UCSD-AML1 (cell line): ENCODE measurements around the gene LOXL3.
A peak's percentile ranks its signal among the peaks of the same experiment; 100 is the strongest.
"Not testable (repeated sequence)": the region's sequence is repeated elsewhere in the genome, so short reads cannot be mapped to it uniquely, and the experiment has no call there.

ENCODE experiments used
- DNase-seq: peaks from one replicate; lab custom pipeline; 2025; ENCODE audit not compliant: unreplicated experiment; lab: John Stamatoyannopoulos, UW

Gene LOXL3

DNA sequence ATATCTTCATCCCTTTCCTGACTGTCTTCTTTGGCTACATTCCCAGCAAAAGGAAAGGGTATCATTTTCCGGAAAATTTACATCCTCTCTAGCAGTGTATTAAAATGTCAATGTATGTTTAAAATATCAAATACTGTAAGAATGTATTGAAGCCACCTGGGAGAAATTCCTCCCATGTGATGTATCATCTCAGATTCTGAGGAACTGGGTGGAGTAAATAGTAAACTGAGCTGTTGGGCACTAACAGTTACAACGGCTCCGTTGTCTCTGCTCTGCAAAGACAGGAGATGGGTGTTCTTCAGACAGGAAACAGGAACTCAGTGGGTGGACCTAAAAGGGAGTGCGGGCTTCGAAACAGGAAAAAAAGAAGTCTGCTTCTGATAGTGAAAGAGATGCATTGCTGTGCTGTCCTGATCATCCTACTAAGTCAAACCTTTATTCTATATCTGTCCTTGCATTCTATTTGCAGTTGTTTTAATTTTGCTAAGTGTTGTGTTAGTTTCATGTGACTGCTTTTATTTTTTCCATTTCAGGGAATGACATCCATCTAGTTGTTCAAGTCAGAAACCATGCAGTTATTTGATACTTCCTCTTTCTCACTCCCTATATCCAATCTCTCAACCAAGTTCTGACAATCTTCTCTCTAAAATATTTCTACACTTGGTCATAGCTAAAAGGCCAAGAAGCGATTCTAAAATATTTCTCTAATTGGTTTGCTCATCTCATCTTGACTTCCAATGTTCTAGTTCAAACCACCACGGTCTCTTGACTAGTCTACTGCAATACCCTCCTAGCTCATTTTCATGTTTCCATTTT, 20.2 kb upstream of the LOXL3 start:
- DNase-seq, result no peak

DNA sequence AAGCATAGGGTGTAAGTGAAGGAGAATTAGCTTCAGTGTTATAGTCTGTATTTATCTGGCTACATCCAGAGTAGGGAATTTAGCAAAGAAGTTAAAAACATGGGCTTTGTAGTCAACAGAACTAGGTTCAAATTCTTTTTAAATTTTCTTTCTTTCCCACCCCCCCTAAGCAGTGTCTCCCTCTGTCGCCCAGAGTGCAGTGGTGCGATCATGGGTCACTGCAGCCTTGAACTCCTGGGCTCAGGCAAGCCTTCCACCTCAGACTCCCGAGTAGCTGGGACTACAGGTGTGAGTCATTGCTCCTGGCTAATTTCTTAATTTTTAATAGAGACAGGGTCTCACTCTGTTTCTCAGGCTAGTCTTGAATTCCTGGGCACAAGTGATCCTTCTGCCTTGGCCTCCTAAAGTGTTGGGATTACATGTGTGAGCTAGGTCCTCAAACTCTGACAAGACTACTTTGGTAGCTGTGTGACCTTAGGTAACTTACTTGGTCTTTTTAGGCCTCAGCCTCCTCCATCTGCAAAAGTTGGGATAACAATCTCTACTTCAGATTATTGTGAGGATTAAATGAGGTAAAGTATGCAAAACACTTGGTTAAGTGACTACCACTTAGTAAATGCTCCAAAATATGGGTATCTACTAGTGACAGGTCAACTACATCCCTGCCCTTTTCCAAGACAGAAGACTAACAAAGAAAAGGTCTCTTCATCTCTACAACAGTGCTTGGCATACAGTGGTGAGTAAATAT, 18.6 kb upstream of the LOXL3 start:
- no peak for DNase-seq

DNA sequence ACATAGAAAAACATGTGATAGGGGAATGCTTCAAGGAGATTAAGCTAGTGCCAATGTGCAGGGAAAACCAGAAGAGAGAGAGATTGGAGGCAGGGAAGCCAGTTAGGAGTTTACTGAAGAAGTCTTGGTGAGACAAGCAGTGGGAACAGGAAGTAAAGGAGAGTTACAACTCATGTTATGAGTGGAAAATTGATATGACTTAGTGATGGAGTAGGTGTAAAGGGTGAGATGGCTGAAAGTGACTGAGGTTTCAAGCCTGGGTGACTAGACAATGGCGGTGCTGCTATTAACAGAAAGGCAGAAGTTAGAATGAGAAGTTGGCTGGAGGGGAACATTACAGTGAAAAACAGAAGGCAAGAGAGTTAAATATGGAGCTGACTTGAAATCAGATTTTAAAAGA, 17.3 kb upstream of the LOXL3 start:
- no peak for DNase-seq

DNA sequence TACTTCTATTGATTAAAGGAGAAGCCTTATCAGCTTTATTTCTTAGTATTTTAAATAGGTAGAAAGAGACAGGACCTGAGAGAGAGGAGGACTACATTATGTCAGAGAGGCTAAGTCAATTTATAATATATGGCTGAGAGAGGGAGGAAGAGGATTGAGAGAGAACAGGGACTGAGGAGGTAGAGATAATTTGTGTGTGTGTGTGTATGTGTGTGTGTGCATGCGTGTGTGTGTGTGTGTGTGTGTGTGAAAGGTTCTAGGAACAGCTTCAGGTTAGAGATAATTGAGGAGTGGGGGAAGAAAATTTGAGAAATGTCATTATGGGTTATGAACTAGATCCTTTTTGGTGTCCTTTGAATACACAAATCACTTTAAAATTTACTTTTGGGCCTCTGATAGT, 15.9 kb upstream of the LOXL3 start:
- DNase-seq, result no peak

DNA sequence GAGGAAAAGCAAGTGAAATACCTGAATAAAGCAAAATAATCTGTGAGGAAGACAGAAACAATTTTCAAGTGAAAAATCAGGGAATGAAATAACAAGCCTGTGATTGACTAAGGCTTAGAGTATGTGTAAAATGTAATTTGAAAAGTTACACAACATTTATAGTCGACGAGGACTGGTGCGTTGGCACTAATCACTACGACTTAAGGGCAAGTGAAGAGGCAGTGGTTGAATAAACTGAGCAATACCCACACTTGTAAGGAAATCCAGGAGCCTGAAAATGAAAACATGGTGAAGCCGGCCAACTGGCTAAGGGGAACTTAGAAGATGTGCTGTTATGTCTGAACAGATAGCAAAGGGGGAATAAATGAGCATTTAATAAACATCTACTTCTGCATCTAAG, 14.1 kb upstream of the LOXL3 start:
- no peak for DNase-seq

DNA sequence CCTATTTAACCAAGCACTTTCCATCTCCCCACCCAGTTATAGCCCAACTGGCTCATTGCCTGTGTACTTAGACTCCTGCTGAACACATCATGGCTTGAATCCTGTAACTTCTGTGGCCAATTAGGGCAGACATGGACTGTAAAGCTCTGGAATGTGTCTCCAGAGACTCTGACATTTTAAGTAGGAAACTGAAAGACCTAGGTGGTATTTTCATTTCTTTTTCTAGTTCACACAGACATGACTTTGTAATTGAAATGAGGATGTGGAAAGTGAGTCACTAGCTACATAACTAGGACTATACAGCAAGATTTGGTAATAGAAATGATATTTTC, 13.0 kb upstream of the LOXL3 start:
- no peak for DNase-seq

DNA sequence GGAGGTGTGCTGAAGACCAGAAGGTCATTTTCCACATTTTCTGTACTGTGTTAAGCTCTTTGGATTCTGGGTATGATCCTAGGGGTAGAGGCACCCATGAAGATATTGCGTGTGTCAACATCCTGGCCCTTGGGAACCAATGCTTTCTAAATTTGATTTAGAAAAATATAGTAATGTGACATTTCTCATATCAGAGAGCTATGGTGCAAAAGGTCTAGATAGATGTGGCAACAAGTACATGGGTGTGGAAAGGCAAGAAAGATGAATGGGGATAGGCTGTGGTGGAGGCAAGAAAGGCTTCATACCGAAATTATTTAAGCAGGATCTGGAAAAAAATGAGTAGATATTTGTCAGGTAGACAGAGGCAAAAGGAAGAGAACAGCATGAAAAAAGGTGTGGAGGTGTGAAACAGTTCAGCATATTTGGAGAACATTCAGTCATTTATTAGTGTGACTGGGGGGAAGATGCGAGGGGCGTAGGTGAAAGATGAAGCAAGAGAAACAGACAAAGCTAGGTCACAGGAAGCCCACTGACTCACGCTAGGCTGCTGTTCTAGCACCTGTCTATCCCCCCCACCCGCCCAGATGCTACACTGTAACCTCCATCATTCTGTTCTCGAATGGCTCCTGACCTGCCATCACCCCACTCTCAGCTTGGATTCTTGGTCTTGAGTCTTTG, 12.5 kb upstream of the LOXL3 start:
- DNase-seq, result no peak

DNA sequence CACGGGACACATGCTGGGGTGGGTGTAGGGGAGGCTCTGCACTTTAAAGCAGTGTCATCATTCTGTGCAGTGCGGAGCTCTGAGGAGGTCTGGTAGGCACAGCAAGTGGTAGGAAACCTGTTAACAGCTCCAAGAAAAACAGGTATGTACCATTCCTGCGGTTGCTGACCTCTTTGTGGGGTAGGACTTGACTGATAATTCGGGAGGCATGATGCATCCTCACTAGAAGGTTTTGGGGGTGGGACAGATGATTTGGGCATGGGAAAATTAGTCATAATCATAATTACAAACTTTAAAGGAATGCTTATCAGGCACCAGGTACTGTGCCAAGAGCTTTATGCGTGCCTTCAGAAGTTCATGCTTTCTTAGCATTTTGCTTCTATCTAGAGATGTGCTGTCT, 10.5 kb upstream of the LOXL3 start:
- no peak for DNase-seq

DNA sequence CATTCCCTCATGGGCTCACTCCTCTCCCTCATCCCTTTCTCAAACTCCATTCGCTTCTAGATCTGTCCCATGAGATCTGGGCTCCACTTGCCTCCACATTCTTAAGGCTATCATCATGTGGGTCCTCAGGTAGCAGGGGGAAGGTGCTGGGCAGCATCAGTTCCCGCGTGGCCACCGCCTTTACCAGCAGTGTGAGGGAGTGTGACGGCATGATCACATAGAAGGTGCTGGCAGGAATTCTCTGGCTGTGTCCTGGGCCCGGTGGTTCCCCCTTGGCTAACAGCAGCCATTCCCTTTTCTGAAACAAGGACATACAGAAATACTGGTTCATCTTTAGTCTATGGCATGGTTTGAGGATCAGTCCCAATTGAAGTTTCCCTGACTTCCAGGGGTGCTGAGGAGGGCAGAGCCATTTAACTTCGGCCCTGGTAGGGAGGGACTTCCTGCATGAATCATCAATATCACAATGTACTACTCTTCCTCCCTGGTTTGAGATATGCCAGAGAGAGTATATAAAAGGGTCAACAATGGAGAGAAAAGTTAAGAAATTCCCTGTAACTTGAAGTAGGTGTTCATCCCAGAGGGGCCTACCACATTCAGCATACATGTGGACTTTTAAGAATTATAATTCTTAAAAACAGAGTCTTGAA, 8.5 kb upstream of the LOXL3 start:
- no peak for DNase-seq

DNA sequence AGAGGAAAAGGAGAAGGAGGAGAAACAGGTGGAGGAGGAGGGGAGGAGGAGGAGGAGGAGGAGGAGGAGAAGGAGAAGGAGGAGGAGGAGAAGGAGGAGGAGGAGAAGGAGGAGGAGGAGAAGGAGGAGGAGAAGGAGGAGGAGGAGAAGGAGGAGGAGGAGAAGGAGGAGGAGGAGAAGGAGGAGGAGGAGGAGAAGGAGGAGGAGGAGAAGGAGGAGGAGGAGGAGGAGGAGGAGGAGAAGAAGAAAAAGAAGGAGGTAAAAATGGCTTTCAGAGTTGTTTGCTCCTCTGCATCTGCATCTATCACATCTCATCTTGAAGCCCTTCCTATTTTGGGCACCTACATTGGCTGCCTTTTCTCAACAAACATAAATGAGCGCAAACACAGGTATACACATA, 7.3 kb upstream of the LOXL3 start:
- not testable (repeated sequence) for DNase-seq

DNA sequence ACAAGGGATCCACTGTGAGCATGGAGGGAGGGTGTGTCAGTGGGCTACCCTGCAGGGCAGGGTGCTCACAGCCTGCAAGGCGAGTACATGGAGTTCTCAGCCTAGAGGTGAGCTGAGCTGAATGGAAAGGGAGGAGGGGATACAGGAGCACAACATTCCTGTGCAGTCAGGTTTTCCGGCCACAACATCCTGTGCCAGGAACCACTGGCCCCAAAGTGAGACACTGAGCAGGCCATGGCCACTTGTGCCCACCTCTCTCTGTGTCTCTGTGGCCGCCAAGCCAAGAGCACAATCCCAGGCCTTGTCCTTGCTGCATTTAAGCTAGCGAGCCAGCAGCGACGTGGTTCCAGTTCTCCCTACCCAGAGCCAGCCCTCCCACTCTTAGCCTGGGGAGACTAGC, 6.8 kb upstream of the LOXL3 start:
- peak; percentile 64 for DNase-seq

DNA sequence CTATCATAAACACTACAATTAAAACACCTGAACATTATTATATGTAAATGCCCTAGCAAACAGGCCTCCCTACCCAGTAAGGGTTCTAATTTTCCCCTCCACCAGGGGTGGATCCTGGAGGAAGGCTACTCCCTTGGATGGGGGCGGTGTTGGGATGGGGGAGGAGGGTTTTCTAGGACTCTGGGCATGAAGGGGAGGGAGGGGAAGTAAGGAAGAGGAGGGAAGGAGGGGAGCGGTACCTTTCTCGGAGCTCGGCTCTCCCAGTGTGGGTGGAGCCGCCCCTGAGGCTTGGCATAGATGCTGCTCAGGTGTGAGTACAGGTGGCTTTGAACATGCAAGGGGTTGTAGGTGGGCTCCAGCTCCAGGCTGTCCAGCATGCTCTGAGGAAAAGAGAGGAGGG, 6.2 kb upstream of the LOXL3 start:
- no peak for DNase-seq

DNA sequence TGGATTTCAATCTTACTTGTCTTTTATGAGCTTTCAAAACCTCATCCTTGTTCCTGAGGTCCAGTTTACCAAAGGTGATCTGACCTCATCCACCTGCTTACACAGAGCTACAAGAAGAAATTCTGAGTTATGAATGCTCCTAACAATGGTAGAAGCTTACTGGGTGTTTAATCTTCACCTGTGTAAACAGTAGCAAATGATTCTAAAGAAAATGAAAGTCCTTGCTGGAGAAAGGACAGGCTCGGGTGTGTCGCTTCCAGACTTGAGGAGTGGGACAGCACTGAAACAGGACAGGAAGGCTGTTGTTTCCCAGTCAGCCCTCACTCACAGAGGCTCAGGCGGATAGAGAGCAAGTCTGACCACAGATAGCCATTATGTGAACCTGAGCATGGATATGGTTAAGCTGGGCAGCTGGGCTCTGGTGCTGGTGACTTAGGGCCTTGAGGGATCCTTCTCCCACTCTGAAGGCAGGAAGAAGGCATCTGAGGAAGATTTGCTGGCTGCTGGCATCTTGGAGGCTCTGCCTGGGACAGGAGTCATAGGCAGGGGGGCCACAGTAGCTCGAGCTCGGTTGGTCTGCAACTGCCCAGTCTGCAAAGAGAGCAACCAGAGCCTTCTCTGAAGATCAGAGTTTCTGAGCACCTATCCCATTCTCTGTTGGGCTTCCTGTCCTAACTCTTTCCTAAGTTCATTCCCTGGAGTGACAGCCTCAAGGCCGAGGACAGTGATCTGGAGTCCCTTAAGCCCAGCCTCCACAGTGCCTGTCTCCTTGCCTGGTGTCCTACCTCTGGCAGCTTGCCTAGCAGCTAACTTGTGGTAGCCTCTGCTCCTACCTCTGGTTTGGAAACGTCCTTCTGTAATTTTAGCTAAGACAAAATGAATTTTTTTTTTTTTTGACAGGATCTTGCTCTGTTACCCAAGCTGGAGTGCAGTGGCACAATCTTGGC, 4.8 kb upstream of the LOXL3 start:
- no peak for DNase-seq

DNA sequence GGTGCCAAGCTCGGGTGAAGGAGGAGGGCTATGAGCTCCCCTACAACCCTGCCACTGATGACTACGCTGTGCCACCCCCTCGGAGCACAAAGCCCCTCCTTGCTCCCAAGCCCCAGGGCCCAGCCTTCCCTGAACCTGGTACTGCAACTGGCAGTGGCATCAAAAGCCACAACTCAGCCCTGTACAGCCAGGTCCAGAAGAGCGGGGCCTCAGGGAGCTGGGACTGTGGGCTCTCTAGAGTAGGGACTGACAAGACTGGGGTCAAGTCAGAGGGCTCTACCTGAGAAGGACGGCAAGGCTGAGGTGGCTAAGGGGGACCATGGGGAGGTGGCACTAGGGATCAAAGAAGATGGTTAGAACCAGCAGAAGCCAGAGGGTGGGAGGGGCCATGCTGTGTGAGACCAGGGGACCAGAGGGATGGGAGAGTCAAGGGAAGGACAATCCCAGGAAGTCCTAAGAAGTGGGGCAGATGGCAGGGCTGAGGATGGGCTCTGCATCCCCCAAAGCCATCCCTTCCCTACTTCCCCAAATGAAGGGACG, 3.2 kb upstream of the LOXL3 start:
- no peak for DNase-seq

DNA sequence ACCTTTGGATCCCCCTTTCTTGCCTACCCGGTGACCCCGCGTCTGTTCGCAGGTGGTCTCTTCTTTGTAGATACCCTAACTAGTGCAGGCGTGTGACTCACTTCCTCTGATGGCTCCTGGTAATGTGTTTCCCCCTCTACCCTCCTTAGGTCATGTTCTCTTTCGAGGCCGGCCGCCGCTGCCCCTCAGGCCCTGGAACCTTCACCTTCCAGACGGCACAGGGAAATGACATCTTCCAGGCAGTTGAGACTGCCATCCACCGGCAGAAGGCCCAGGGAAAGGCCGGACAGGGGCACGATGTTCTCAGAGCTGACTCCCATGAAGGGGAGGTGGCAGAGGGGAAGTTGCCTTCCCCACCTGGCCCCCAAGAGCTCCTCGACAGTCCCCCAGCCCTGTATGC, 2.4 kb upstream of the LOXL3 start:
- DNase-seq, result no peak

DNA sequence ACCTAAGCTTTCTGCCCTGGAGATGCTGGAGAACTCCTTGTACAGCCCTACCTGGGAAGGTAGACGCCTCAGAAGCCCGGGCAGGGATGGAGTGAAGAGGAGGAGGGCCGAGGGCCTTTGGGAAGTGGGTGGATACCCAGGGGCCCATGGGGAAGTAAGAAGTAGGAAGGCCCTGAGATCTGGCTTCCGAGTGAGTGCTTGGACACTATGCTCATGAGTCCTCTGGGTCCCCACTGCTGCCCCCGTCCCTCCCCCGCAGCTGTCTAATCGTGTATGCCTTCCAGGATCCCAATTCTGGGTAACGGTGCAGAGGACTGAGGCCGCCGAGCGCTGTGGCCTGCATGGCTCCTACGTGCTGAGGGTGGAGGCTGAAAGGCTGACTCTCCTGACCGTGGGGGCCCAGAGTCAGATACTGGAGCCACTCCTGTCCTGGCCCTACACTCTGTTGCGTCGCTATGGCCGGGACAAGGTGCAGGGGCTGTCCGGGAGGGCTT, 1.9 kb upstream of the LOXL3 start:
- no peak for DNase-seq

DNA sequence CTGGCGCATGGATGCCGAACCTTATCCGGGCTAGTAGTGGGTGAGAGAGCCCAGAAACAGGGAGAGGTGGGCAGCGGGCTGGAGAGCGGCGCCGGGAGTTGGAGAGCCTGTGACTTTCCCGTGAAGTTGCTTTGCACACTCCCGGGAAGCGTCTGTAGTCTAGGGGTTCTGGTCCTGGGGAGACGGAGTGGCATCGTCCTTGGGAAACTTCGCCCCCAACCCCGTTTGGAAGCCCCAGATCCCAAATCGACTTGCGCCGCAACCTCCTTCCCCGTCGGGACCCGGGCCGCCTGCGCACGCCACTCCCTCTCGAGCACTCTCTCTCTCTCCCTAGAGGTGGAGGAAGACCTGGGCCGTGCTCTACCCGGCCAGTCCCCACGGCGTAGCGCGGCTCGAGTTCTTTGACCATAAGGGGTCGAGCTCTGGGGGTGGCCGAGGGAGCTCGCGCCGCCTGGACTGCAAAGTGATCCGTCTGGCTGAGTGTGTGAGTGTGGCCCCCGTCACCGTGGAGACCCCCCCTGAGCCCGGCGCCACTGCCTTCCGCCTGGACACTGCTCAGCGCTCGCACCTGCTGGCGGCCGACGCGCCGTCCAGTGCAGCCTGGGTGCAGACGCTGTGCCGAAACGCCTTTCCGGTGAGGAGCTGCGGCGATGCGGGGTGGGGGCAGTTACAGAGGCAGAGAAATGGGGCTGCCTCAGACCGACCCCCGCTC, 1.2 kb upstream of the LOXL3 start:
- DNase-seq, result no peak

DNA sequence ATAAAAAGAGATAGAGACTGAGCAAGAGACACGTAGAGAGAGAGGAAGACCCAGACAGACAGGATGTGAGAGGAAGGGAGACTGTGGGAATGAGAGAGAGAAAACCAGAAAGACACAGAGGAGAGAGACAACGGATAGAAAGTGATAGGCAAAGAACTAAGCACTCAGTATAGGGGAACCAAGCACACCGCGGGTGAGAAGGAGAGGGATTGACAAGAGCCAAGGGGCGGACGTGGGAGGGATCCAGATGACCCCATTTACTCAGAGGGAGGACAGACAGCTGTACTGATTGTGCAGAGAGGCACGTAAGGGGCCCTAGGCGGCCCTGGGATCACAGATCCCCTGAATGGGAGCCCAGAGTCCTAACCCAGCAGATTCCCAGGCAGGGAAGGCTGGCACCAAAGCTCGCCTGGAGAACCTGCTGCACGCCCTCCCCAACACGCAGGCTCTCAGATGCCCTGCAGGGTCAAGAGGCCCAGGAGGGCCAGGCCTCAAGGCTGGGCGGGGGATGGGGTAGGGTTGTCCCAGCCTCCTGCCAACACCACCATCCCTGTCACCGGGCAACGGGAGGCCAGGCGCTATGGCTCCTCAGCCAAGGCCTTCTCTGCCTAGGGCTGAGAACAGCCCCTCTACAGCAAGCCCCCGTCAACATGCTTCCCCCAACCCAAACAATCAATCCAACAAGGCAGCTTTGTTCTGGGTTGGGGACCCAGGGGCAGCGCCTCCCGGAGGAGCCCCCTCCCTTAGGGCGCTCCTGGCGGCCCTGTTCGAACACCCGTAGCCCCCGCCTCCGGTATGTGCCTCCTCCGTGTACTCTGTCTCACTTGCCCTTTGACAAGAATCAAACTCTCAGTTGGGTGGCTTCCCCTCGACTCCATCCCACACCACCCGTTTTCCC, 579 bp downstream of the LOXL3 start:
- DNase-seq, result no peak
